SK-N-SH treated with all-trans-retinoic acid at 6 μM for 48 hours (cell line): Measurements from ENCODE around the gene CACNA1C.

Experiments used
- ATAC-seq: fragments of 200-7000 bp; cut with Tn5 transposase; 3 replicates; pipeline ENCODE4 v1.9.1; 2020; ENCODE audit warnings: mild to moderate bottlenecking, moderate library complexity
- ARNTL ChIP-seq: fragments of 450-650 bp; formaldehyde crosslinking; IDR thresholded peaks from 2 replicates; pipeline ENCODE4 v1.5.0; 2020; ENCODE audit warnings: low read depth, mild to moderate bottlenecking, moderate library complexity, borderline replicate concordance
- BACH2 ChIP-seq: fragments of 250-450 bp; sonication (Bioruptor Pico); IDR thresholded peaks from 2 replicates; pipeline ENCODE4 v1.9.0; 2021; ENCODE audit warnings: mild to moderate bottlenecking, borderline replicate concordance
- CSDC2 ChIP-seq: fragments of 250-450 bp; sonication (Bioruptor Pico); IDR thresholded peaks from 2 replicates; pipeline ENCODE4 v1.5.0; 2020; ENCODE audit warnings: mild to moderate bottlenecking, moderate library complexity
- CSRNP3 ChIP-seq: fragments of 250-450 bp; sonication (Bioruptor Pico); IDR thresholded peaks from 2 replicates; pipeline ENCODE4 v1.5.1; 2021; ENCODE audit warnings: mild to moderate bottlenecking, moderate library complexity
- ESRRG ChIP-seq: fragments of 250-450 bp; sonication (Bioruptor Pico); IDR thresholded peaks from 2 replicates; pipeline ENCODE4 v1.6.1; 2021; ENCODE audit warnings: mild to moderate bottlenecking
- ISL1 ChIP-seq: fragments of 250-450 bp; sonication (Bioruptor Pico); IDR thresholded peaks from 2 replicates; pipeline ENCODE4 v2.1.2; 2022; ENCODE audit warnings: mild to moderate bottlenecking, moderate library complexity
- OSR1 ChIP-seq: fragments of 250-450 bp; sonication (Bioruptor Pico); IDR thresholded peaks from 2 replicates; pipeline ENCODE4 v1.8.0; 2022; ENCODE audit warnings: moderate library complexity, mild to moderate bottlenecking, inconsistent platforms
- PATZ1 ChIP-seq: fragments of 250-450 bp; sonication (Bioruptor Pico); IDR thresholded peaks from 2 replicates; pipeline ENCODE4 v1.8.0; 2020; ENCODE audit warnings: mild to moderate bottlenecking, moderate library complexity, borderline replicate concordance
- POU6F1 ChIP-seq: fragments of 250-450 bp; sonication (Bioruptor Pico); IDR thresholded peaks from 2 replicates; pipeline ENCODE4 v1.8.0; 2021; ENCODE audit warnings: low read depth, mild to moderate bottlenecking, moderate library complexity, borderline replicate concordance
- PPARA ChIP-seq: fragments of 250-450 bp; sonication (Bioruptor Pico); IDR thresholded peaks from 2 replicates; pipeline ENCODE4 v1.5.0; 2020; ENCODE audit warnings: mild to moderate bottlenecking, borderline replicate concordance
- RARB ChIP-seq: fragments of 250-450 bp; sonication (Bioruptor Pico); IDR thresholded peaks from 2 replicates; pipeline ENCODE4 v1.8.0; 2021; ENCODE audit warnings: mild to moderate bottlenecking, moderate library complexity
- TCF4 ChIP-seq: fragments of 250-450 bp; sonication (Bioruptor Pico); IDR thresholded peaks from 2 replicates; pipeline ENCODE4 v1.8.0; 2021; ENCODE audit warnings: mild to moderate bottlenecking, moderate library complexity, borderline replicate concordance
- TSHZ2 ChIP-seq: fragments of 250-450 bp; sonication (Bioruptor Pico); IDR thresholded peaks from 2 replicates; pipeline ENCODE4 v1.5.0; 2020; ENCODE audit warnings: mild to moderate bottlenecking, moderate library complexity
- ZC3H10 ChIP-seq: fragments of 250-450 bp; sonication (Bioruptor Pico); IDR thresholded peaks from 2 replicates; pipeline ENCODE4 v1.5.1; 2021; ENCODE audit warnings: mild to moderate bottlenecking, moderate library complexity
- ZFP30 ChIP-seq: fragments of 450-650 bp; formaldehyde crosslinking; IDR thresholded peaks from 2 replicates; pipeline ENCODE4 v1.5.0; 2022; ENCODE audit warnings: mild to moderate bottlenecking, moderate library complexity
- ZNF565 ChIP-seq: fragments of 450-650 bp; formaldehyde crosslinking; conservative IDR thresholded peaks from 2 replicates; pipeline ENCODE4 v1.5.0; 2020; ENCODE audit warnings: low read depth, mild to moderate bottlenecking, moderate library complexity
- ZNF70 ChIP-seq: fragments of 450-650 bp; formaldehyde crosslinking; IDR thresholded peaks from 2 replicates; pipeline ENCODE4 v1.5.0; 2020; ENCODE audit warnings: mild to moderate bottlenecking, moderate library complexity

Gene CACNA1C

GRCh38 chr12:2263901-2264300, 211.1 kb downstream of the CACNA1C start (continued):
- TF ChIP-seq BACH2 (CRISPR knock-in tag) (no peak), POU6F1 (no peak)

- ATAC-seq, result peak; percentile 79
- TF ChIP-seq TCF4 (CRISPR knock-in tag) (no peak), ESRRG (CRISPR knock-in tag) (no peak), ISL1 (no peak), ZNF565 (CRISPR knock-in tag) (no peak)
- TF ChIP-seq, all 23 proteins: peak for 0
Measured at GRCh38 chr12:2264651-2265232, 212.0 kb downstream of the CACNA1C start.

GRCh38 chr12:2265461-2266167, 212.8 kb downstream of the CACNA1C start:
- TF ChIP-seq ZNF70 (CRISPR knock-in tag) (no peak), PPARA (CRISPR knock-in tag) (no peak), ZC3H10 (CRISPR knock-in tag) (no peak), OSR1 (CRISPR knock-in tag) (no peak), ZFP30 (CRISPR knock-in tag) (no peak), CSRNP3 (no peak), ARNTL (CRISPR knock-in tag) (no peak), RARB (no peak), PATZ1 (CRISPR knock-in tag) (no peak), ZNF565 (CRISPR knock-in tag) (no peak), BACH2 (CRISPR knock-in tag) (no peak)
- ATAC-seq, result no peak

GRCh38 chr12:2266666-2267620, 214.2 kb downstream of the CACNA1C start:
- TF ChIP-seq CSDC2 (CRISPR knock-in tag), result no peak
- no peak for TF ChIP-seq ARNTL (CRISPR knock-in tag)
- no peak for TF ChIP-seq ESRRG (CRISPR knock-in tag)
- TF ChIP-seq TSHZ2, result no peak
- TF ChIP-seq ZNF70 (CRISPR knock-in tag), result no peak
- TF ChIP-seq POU6F1, result no peak
- TF ChIP-seq CSRNP3, result no peak
- no peak for ATAC-seq
